H1 (cell line): ENCODE data around the gene TXNDC11. TPM values are rescaled to one million over a fixed set of nuclear protein-coding genes. Genes with fewer than 3 reads are reported as not detected.

Experiments used
- CTCF ChIA-PET: fragments of 300-600 bp; sonication (Branson Sonifier 250); formaldehyde crosslinking; loops from one replicate; lab custom pipeline; 2021; ENCODE audit not compliant: partially characterized antibody; lab: Charles Lee
- POLR2A ChIA-PET: fragments of 300-600 bp; sonication (Branson Sonifier 250); formaldehyde crosslinking; loops from one replicate; lab custom pipeline; 2021; ENCODE audit warnings: inconsistent platforms; ENCODE audit not compliant: partially characterized antibody; lab: Charles Lee
- DNase-seq, 2 experiments: peaks; one replicate each; pipeline versions ENCODE4 v3.0.0 to v3.0.0-alpha.2; 2010 to 2022; ENCODE audit warnings: low spot score in 2 of 2, low read depth in 1 of 2, mixed read lengths in 1 of 2
- FAIRE-seq: peaks from 2 replicates; lab custom pipeline; 2011; peaks lifted over from hg19 to GRCh38; lab: Jason Lieb, UNC
- H2AFZ ChIP-seq: 2 replicates; pipeline ENCODE4 v1.8.1; 2012; ENCODE audit warnings: low read length, inconsistent platforms
- H2AK5ac ChIP-seq: 2 replicates; pipeline ENCODE4 v1.6.1; 2013; ENCODE audit warnings: low read depth, low read length
- H2BK120ac ChIP-seq: replicated peaks from 2 replicates; pipeline ENCODE3; 2013; ENCODE audit warnings: low read depth, low read length, inconsistent platforms
- H2BK12ac ChIP-seq: 2 replicates; pipeline ENCODE4 v1.6.1; 2013; ENCODE audit warnings: low read depth, low read length
- H2BK15ac ChIP-seq: 2 replicates; pipeline ENCODE4 v1.6.1; 2013; ENCODE audit warnings: low read length
- H2BK20ac ChIP-seq: 2 replicates; pipeline ENCODE4 v1.6.1; 2013; ENCODE audit warnings: low read length
- H2BK5ac ChIP-seq: 2 replicates; pipeline ENCODE4 v1.6.1; 2013; ENCODE audit warnings: low read depth, low read length
- H3K14ac ChIP-seq: 2 replicates; pipeline ENCODE4 v1.6.1; 2013; ENCODE audit warnings: inconsistent platforms; ENCODE audit not compliant: insufficient read length
- H3K18ac ChIP-seq: 2 replicates; pipeline ENCODE4 v1.6.1; 2013; ENCODE audit warnings: low read length; ENCODE audit errors: extremely low read depth
- H3K23ac ChIP-seq: 2 replicates; pipeline ENCODE4 v1.6.1; 2013; ENCODE audit warnings: inconsistent platforms; ENCODE audit not compliant: insufficient read length
- H3K23me2 ChIP-seq: 2 replicates; pipeline ENCODE4 v1.6.1; 2013; ENCODE audit warnings: low read depth, low read length
- H3K27ac ChIP-seq: 2 replicates; pipeline ENCODE4 v1.6.1; 2011; ENCODE audit warnings: low read depth, low read length, inconsistent platforms
- H3K27me3 ChIP-seq, 4 experiments: replicated peaks in 1 of 4; 1 replicate in 1 of 4; 2 replicates in 3 of 4; pipeline versions ENCODE4 v1.6.1 to v1.8.1; 2011 to 2013; ENCODE audit warnings: low read length in 3 of 4, mild to moderate bottlenecking in 3 of 4, inconsistent platforms in 2 of 4, mixed read lengths in 2 of 4, moderate library complexity in 1 of 4; ENCODE audit not compliant: control insufficient read depth in 3 of 4, insufficient read depth in 3 of 4; ENCODE audit errors: extremely low read depth in 1 of 4
- H3K36me3 ChIP-seq, 4 experiments: 2 replicates each; pipeline versions ENCODE4 v1.6.1 to v1.8.1; 2011 to 2013; ENCODE audit warnings: mild to moderate bottlenecking in 4 of 4, low read length in 3 of 4, moderate library complexity in 2 of 4, control low read depth in 1 of 4, inconsistent platforms in 1 of 4; ENCODE audit not compliant: insufficient read depth in 4 of 4, control insufficient read depth in 2 of 4
- H3K4ac ChIP-seq: replicated peaks from 2 replicates; pipeline ENCODE3; 2013; ENCODE audit warnings: low read length, low read depth, mixed read lengths, inconsistent platforms; ENCODE audit not compliant: insufficient read length
- H3K4me1 ChIP-seq, 4 experiments: replicated peaks in 1 of 4; 1 replicate in 1 of 4; 2 replicates in 3 of 4; pipeline versions ENCODE4 v1.6.1 to v1.8.1; 2011 to 2013; ENCODE audit warnings: low read length in 3 of 4, inconsistent platforms in 2 of 4, mixed read lengths in 1 of 4; ENCODE audit not compliant: insufficient read depth in 4 of 4, control insufficient read depth in 3 of 4
- H3K4me2 ChIP-seq, 2 experiments: 2 replicates each; pipeline versions ENCODE4 v1.6.1 to v1.8.1; 2011 to 2013; ENCODE audit warnings: low read depth in 2 of 2, low read length in 2 of 2, control low read depth in 1 of 2, inconsistent platforms in 1 of 2, mild to moderate bottlenecking in 1 of 2; ENCODE audit not compliant: insufficient read depth in 1 of 2
- H3K4me3 ChIP-seq, 4 experiments: fragments of 200-600, 300-600 bp in 1 of 4; sonication (generic), shearing (Covaris generic), sonication (Bioruptor Twin) in 1 of 4; 2 replicates each; pipeline versions ENCODE4 v1.5.1 to v1.8.1; 2011 to 2016; ENCODE audit warnings: low read length in 4 of 4, low read depth in 3 of 4, control low read depth in 2 of 4, inconsistent platforms in 2 of 4, mild to moderate bottlenecking in 2 of 4, mixed read lengths in 1 of 4, moderate library complexity in 1 of 4; ENCODE audit not compliant: insufficient read depth in 2 of 4; ENCODE audit errors: extremely low read depth in 1 of 4
- H3K56ac ChIP-seq: replicated peaks from 2 replicates; pipeline ENCODE3; 2013; ENCODE audit warnings: low read depth, mild to moderate bottlenecking, mixed read lengths, low read length, inconsistent platforms; ENCODE audit not compliant: insufficient read length
- H3K79me1 ChIP-seq: 2 replicates; pipeline ENCODE4 v1.6.1; 2013; ENCODE audit warnings: low read depth, low read length, control low read depth
- H3K79me2 ChIP-seq, 2 experiments: 2 replicates each; pipeline versions ENCODE4 v1.6.1 to v1.8.1; 2012 to 2013; ENCODE audit warnings: low read length in 2 of 2, mild to moderate bottlenecking in 2 of 2, inconsistent platforms in 1 of 2; ENCODE audit not compliant: insufficient read depth in 2 of 2, control insufficient read depth in 1 of 2
- H3K9ac ChIP-seq, 4 experiments: replicated peaks in 1 of 4; 1 replicate in 1 of 4; 2 replicates in 3 of 4; pipeline versions ENCODE4 v1.6.1 to v1.8.1; 2011 to 2013; ENCODE audit warnings: low read depth in 3 of 4, low read length in 3 of 4, control low read depth in 2 of 4, mild to moderate bottlenecking in 2 of 4, moderate library complexity in 2 of 4, inconsistent platforms in 1 of 4; ENCODE audit errors: extremely low read depth in 1 of 4
- H3K9me3 ChIP-seq, 2 experiments: 2 replicates each; pipeline versions ENCODE4 v1.6.1 to v1.8.1; 2012 to 2013; ENCODE audit warnings: mild to moderate bottlenecking in 2 of 2, moderate library complexity in 2 of 2, control low read depth in 1 of 2, inconsistent platforms in 1 of 2, low read depth in 1 of 2, low read length in 1 of 2, mixed read lengths in 1 of 2; ENCODE audit not compliant: insufficient read depth in 2 of 2
- H4K20me1 ChIP-seq, 2 experiments: replicated peaks in 1 of 2; 2 replicates each; pipeline versions ENCODE3 to v1.8.1; 2011 to 2013; ENCODE audit warnings: inconsistent platforms in 2 of 2, low read length in 2 of 2, mild to moderate bottlenecking in 1 of 2; ENCODE audit not compliant: insufficient read depth in 2 of 2, control insufficient read depth in 1 of 2
- H4K5ac ChIP-seq: 2 replicates; pipeline ENCODE4 v1.6.1; 2013; ENCODE audit warnings: low read length, low read depth, mixed read lengths, inconsistent platforms; ENCODE audit not compliant: insufficient read length
- H4K8ac ChIP-seq: 2 replicates; pipeline ENCODE4 v1.8.0; 2013; ENCODE audit warnings: mild to moderate bottlenecking, moderate library complexity, low read length, inconsistent platforms; ENCODE audit not compliant: insufficient read depth; ENCODE audit errors: extremely low read depth
- H4K91ac ChIP-seq: replicated peaks from 2 replicates; pipeline ENCODE3; 2013; ENCODE audit warnings: low read length, mixed read lengths, inconsistent platforms; ENCODE audit not compliant: insufficient read length
- ATF2 ChIP-seq: IDR thresholded peaks from 2 replicates; pipeline ENCODE4 v1.6.1; 2012; ENCODE audit warnings: low read length, inconsistent platforms
- HDAC2 ChIP-seq, 2 experiments: fragments of 300-600 bp in 1 of 2; sonication (generic) in 1 of 2; IDR thresholded peaks; 2 replicates each; pipeline ENCODE4 v1.6.1; 2011 to 2012; ENCODE audit warnings: low read depth in 2 of 2, low read length in 2 of 2, mild to moderate bottlenecking in 2 of 2, moderate library complexity in 2 of 2, borderline replicate concordance in 1 of 2, inconsistent platforms in 1 of 2
- HDAC6 ChIP-seq: IDR thresholded peaks from one replicate; pipeline ENCODE4 v1.7.1; 2012; ENCODE audit warnings: low read depth, mild to moderate bottlenecking, inconsistent platforms, low read length, moderate library complexity
- KDM4A ChIP-seq: IDR thresholded peaks from one replicate; pipeline ENCODE4 v1.7.1; 2012; ENCODE audit warnings: low read depth, mild to moderate bottlenecking, moderate library complexity, low read length, inconsistent platforms; ENCODE audit not compliant: severe bottlenecking
- MAFK ChIP-seq: IDR thresholded peaks from 2 replicates; pipeline ENCODE4 v1.6.1; 2012; ENCODE audit warnings: low read depth, mild to moderate bottlenecking, improper control_type of control experiment, low read length
- POLR2A ChIP-seq, 2 experiments: IDR thresholded peaks; 1 replicate in 1 of 2; 2 replicates in 1 of 2; pipeline ENCODE4 v1.6.1; 2011; ENCODE audit warnings: low read depth in 2 of 2, low read length in 2 of 2, mild to moderate bottlenecking in 2 of 2; ENCODE audit errors: control extremely low read depth in 1 of 2
- POLR2AphosphoS5 ChIP-seq: IDR thresholded peaks from 2 replicates; pipeline ENCODE4 v1.6.1; 2011; ENCODE audit warnings: low read depth, low read length
- POU5F1 ChIP-seq: IDR thresholded peaks from 2 replicates; pipeline ENCODE4 v1.6.1; 2011; ENCODE audit warnings: low read depth, mild to moderate bottlenecking, low read length, moderate library complexity
- RBBP5 ChIP-seq: IDR thresholded peaks from 2 replicates; pipeline ENCODE4 v1.7.1; 2012; ENCODE audit warnings: low read depth, mild to moderate bottlenecking, inconsistent platforms, low read length, moderate library complexity, borderline replicate concordance
- SIX5 ChIP-seq: IDR thresholded peaks from 2 replicates; pipeline ENCODE4 v1.6.1; 2011; ENCODE audit warnings: mild to moderate bottlenecking, low read depth, low read length
- TBP ChIP-seq: IDR thresholded peaks from 2 replicates; pipeline ENCODE4 v1.6.1; 2011; ENCODE audit warnings: low read depth, low read length, improper control_type of control experiment
- USF2 ChIP-seq: IDR thresholded peaks from 2 replicates; pipeline ENCODE4 v1.6.1; 2011; ENCODE audit warnings: low read length, improper control_type of control experiment
- WGBS, 2 experiments: shearing (Covaris generic) in 1 of 2; methylation state at CpG; one replicate each; pipeline versions ENCODE4 v1.1.6 to v1.1.7; 2013 to 2015; ENCODE audit warnings: low lambda C conversion rate in 2 of 2, mixed read lengths in 2 of 2, inconsistent platforms in 1 of 2, low coverage in 1 of 2, missing lambda C conversion rate in 1 of 2; ENCODE audit not compliant: insufficient replicate concordance in 2 of 2, insufficient coverage in 1 of 2, insufficient read length in 1 of 2; ENCODE audit errors: extremely low coverage in 1 of 2, missing lambda C conversion rate in 1 of 2; 5-methylcytosine and 5-hydroxymethylcytosine counted together
- polyA plus RNA-seq, 7 experiments: library from polyadenylated mRNA; depleted of rRNA in 3 of 7; stranded (reverse) in 5 of 7; unstranded in 2 of 7; fragments of >200 nt in 5 of 7; fragments of 200-250 nt in 2 of 7; gene quantifications; 1 replicate in 5 of 7; 2 replicates in 1 of 7; 4 replicates in 1 of 7; pipeline versions ENCODE4 v1.2.1 to v1.2.3, GENCODE V29; 2011 to 2013; ENCODE audit warnings: missing spikeins in 2 of 7, mixed read lengths in 2 of 7
- total RNA-seq: library from RNA; stranded (reverse); fragmentation: NEBNext Ultra II Directional; extraction: Animal tissue kit (Norgen Biotek cat#: 25700); gene quantifications from 2 replicates; pipeline ENCODE4 v1.2.1, GENCODE V29; 2021

TXNDC11 gene
- total and polyA plus RNA-seq, 2 of the 8 experiments (the other 6 are each of a cell fraction or from before 2014, with no cell fraction given): 13.5 to 13.8 TPM

GRCh38 chr16:11712122-11712521 is 30.5 kb downstream of the TXNDC11 start:
- no peak overlapping the region for H3K14ac ChIP-seq
- H2BK12ac ChIP-seq: no peak overlapping the region
- H3K23ac ChIP-seq: no peak overlapping the region
- no peaks in the 10 kb centered on the region for H3K79me2 ChIP-seq
- H2BK5ac ChIP-seq: no peak overlapping the region
- H4K5ac ChIP-seq: no peak overlapping the region
- no peak overlapping the region for H4K8ac ChIP-seq
- no peaks in the 10 kb centered on the region for H3K79me1 ChIP-seq
- H3K9me3 ChIP-seq: no peaks in the 10 kb centered on the region
- H2AK5ac ChIP-seq: no peak overlapping the region
- no peak overlapping the region for H3K4me2 ChIP-seq
- no peak overlapping the region for H3K18ac ChIP-seq
- no peak overlapping the region for H3K4me3 ChIP-seq
- no peak overlapping the region for H3K27ac ChIP-seq
- no peak overlapping the region for H3K4ac ChIP-seq
- no peaks in the 10 kb centered on the region for H3K23me2 ChIP-seq
- H3K56ac ChIP-seq: no peak overlapping the region
- H4K20me1 ChIP-seq: no peaks in the 10 kb centered on the region
- H4K91ac ChIP-seq: no peak overlapping the region
- no peak overlapping the region for H2BK15ac ChIP-seq
- no peaks in the 10 kb centered on the region; a peak in 4 of 8 replicates for H3K36me3 ChIP-seq
- 91% methylated on average over 3 of the region's 3 CpGs; no CpG with 5 or more reads in 1 of the 2 experiments for WGBS, 2 experiments
- FAIRE-seq: no peak
- H3K9ac ChIP-seq: no peak overlapping the region
- H2BK120ac ChIP-seq: no peak overlapping the region
- no peaks in the 10 kb centered on the region for H3K4me1 ChIP-seq
- no peak for DNase-seq
- CTCF ChIA-PET: interaction anchor here (0.9 to 3.6 kb wide), 6 partner anchors 14 to 356 kb away, joined by 3 to 9 read pairs (median 6); no protein-coding TSS in a partner anchor
- no peak overlapping the region for H2BK20ac ChIP-seq
- no peaks in the 10 kb centered on the region for H3K27me3 ChIP-seq
- POLR2A ChIA-PET: no interaction called here
- H2AFZ ChIP-seq: no peak overlapping the region
- TF ChIP-seq MAFK (no peak), RBBP5 (no peak), HDAC2 (IDR thresholded peaks at IDR 0.05; ENCODE audit: borderline replicate concordance in 1 of 2, low read depth in 2 of 2, low read length in 2 of 2) (no peak), KDM4A (no peak), HDAC6 (no peak), POU5F1 (no peak), SIX5 (no peak), POLR2A (IDR thresholded peaks at IDR 0.05; ENCODE audit: control extremely low read depth in 1 of 2, low read depth in 2 of 2, low read length in 2 of 2) (no peak), USF2 (no peak), TBP (no peak), ATF2 (no peak), POLR2AphosphoS5 (no peak)
